ENCODE measurements around the gene LPA. TPM values are rescaled to one million over a fixed set of nuclear protein-coding genes. Genes with fewer than 3 reads are reported as not detected.
A peak's percentile ranks its signal among the peaks of the same experiment; 100 is the strongest.

The LPA gene
- total RNA-seq, 1 experiment from 2014 or later = 0.13 TPM

- Mint-ChIP-seq H3K36me3 (ENCODE audit: insufficient read depth in 1 of 3, low read depth in 3 of 3) (no peaks in the 10 kb centered on the region), H3K4me3 (peak overlapping the region; percentile 66 to 81), H3K9me3 (peaks cover 5% of the 10 kb centered on the region in 2 experiments; a peak in 3 of 5 replicates), H3K27me3 (ENCODE audit: low read depth) (peaks cover 41% of the 10 kb centered on the region), H3K4me1 (no peaks in the 10 kb centered on the region; a peak in 1 of 4 replicates), H3K27ac (no peak overlapping the region; a peak in 1 of 7 replicates)
- Histone ChIP-seq H2AFZ (ENCODE audit: low read length) (no peak overlapping the region), H2BK5ac (ENCODE audit: insufficient read length, low read length) (no peak overlapping the region), H3K27me3 (ENCODE audit: insufficient read depth, low read length) (no peaks in the 10 kb centered on the region; the same call in 1 of the 2 replicates), H4K20me1 (ENCODE audit: control insufficient read depth, insufficient read depth, insufficient read length) (no peaks in the 10 kb centered on the region), H3K79me1 (ENCODE audit: insufficient read depth, low read depth, low read length, poor library complexity, severe bottlenecking) (no peaks in the 10 kb centered on the region), H2BK120ac (ENCODE audit: low read depth, low read length, poor library complexity, severe bottlenecking) (no peak overlapping the region), H3T11ph (ENCODE audit: low read length) (no peak overlapping the region), H2BK15ac (ENCODE audit: low read depth, low read length) (no peak overlapping the region), H3K56ac (ENCODE audit: insufficient read length, low read depth, low read length) (no peak overlapping the region), H4K8ac (replicated peaks; ENCODE audit: insufficient read length, low read depth, low read length) (no peak overlapping the region), H3K27ac (ENCODE audit: insufficient read length, low read depth, low read length) (no peak overlapping the region), H3K14ac (ENCODE audit: insufficient read depth, low read length) (no peak overlapping the region), H2BK12ac (ENCODE audit: insufficient read length, low read depth, low read length) (no peak overlapping the region), H3K23me2 (ENCODE audit: insufficient read length, low read depth, low read length, poor library complexity, severe bottlenecking) (no peaks in the 10 kb centered on the region), H2AK5ac (ENCODE audit: insufficient read length, low read length) (no peak overlapping the region), H3K4me2 (ENCODE audit: insufficient read depth, insufficient read length, low read length) (peak overlapping the region; percentile 0), H3K9me3 (ENCODE audit: control insufficient read depth, low read depth, low read length) (no peaks in the 10 kb centered on the region), H4K5ac (ENCODE audit: insufficient read length, low read depth, low read length) (no peak overlapping the region), H3K23ac (ENCODE audit: insufficient read length, low read depth, low read length) (no peak overlapping the region), H4K91ac (ENCODE audit: insufficient read length, low read depth, low read length) (no peak overlapping the region), H3K79me2 (ENCODE audit: insufficient read depth, low read length) (no peaks in the 10 kb centered on the region), H3K18ac (ENCODE audit: insufficient read length, low read depth, low read length) (no peak overlapping the region), H2BK20ac (ENCODE audit: low read depth, low read length, poor library complexity, severe bottlenecking) (no peak overlapping the region), H3K4ac (ENCODE audit: low read depth, low read length) (no peak overlapping the region), H3K4me1 (ENCODE audit: insufficient read depth, low read length) (no peaks in the 10 kb centered on the region), H3K9ac (ENCODE audit: extremely low read depth, insufficient read length, low read length) (no peak overlapping the region)
- no CpG with 5 or more reads among the region's 42 CpGs for WGBS (ENCODE audit: extremely low coverage, insufficient read length, low lambda C conversion rate)
- peak; percentile 39 for DNase-seq
- TF ChIP-seq, protein P1, sequence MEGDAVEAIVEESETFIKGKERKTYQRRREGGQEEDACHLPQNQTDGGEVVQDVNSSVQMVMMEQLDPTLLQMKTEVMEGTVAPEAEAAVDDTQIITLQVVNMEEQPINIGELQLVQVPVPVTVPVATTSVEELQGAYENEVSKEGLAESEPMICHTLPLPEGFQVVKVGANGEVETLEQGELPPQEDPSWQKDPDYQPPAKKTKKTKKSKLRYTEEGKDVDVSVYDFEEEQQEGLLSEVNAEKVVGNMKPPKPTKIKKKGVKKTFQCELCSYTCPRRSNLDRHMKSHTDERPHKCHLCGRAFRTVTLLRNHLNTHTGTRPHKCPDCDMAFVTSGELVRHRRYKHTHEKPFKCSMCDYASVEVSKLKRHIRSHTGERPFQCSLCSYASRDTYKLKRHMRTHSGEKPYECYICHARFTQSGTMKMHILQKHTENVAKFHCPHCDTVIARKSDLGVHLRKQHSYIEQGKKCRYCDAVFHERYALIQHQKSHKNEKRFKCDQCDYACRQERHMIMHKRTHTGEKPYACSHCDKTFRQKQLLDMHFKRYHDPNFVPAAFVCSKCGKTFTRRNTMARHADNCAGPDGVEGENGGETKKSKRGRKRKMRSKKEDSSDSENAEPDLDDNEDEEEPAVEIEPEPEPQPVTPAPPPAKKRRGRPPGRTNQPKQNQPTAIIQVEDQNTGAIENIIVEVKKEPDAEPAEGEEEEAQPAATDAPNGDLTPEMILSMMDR (conservative IDR thresholded peaks at IDR 0.05) = no peak
Measured at GRCh38 chr6:160678744-160679401, 14.8 kb upstream of the LPA start.

Data from H9 (cell line).